Ascending aorta (tissue), 2 donors: ENCODE data around the gene CARD11. TPM values are rescaled to one million over a fixed set of nuclear protein-coding genes. Genes with fewer than 3 reads are reported as not detected.
"Not testable (repeated sequence)": the region's sequence is repeated elsewhere in the genome, so short reads cannot be mapped to it uniquely, and the experiment has no call there.

ENCODE experiments used
- DNase-seq, 2 donors: peaks; one replicate each; pipeline ENCODE4 v3.0.0-alpha.2; 2019; ENCODE audit warnings: low spot score in 2 of 2
- H3K27ac ChIP-seq, 2 donors: fragments of 200-600 bp; sonication (generic); one replicate each; pipeline ENCODE4 v1.5.1; 2016 to 2017; ENCODE audit warnings: mild to moderate bottlenecking in 1 of 2
- H3K27me3 ChIP-seq: fragments of 200-600 bp; sonication (generic); one replicate; pipeline ENCODE4 v1.5.1; 2017
- H3K36me3 ChIP-seq, 2 donors: fragments of 200-600 bp; sonication (generic); one replicate each; pipeline ENCODE4 v1.5.1; 2016
- H3K4me1 ChIP-seq, 2 donors: fragments of 200-600 bp; sonication (generic); one replicate each; pipeline ENCODE4 v1.5.1; 2016 to 2017; ENCODE audit warnings: mild to moderate bottlenecking in 1 of 2
- H3K4me3 ChIP-seq, 2 donors: fragments of 200-600 bp; sonication (generic); one replicate each; pipeline ENCODE4 v1.5.1; 2016 to 2017; ENCODE audit warnings: mild to moderate bottlenecking in 1 of 2
- H3K9me3 ChIP-seq, 2 donors: fragments of 200-600 bp; sonication (generic); one replicate each; pipeline ENCODE4 v1.5.1; 2016
- CTCF ChIP-seq, 3 experiments: fragments of 200-600 bp in 2 of 3; fragments of 450-650 bp in 1 of 3; sonication (generic) in 2 of 3; IDR thresholded peaks; one replicate each; pipeline ENCODE4 v1.5.1; 2016 to 2019; ENCODE audit warnings: antibody characterized with exemption in 3 of 3, mild to moderate bottlenecking in 1 of 3, moderate library complexity in 1 of 3
- intact Hi-C: fragments of 100-400 bp; cut with DNase I; formaldehyde crosslinking; loops from one replicate; pipeline ENCODE4 v1.15.1; 2023
- total RNA-seq: library from RNA; depleted of rRNA; stranded (reverse); fragments of >200 nt; gene quantifications from one replicate; pipeline ENCODE4 v1.1.0, GENCODE V29; 2016

Gene CARD11
- total RNA-seq, 1 donor from 2014 or later, result 0.64 TPM

DNA sequence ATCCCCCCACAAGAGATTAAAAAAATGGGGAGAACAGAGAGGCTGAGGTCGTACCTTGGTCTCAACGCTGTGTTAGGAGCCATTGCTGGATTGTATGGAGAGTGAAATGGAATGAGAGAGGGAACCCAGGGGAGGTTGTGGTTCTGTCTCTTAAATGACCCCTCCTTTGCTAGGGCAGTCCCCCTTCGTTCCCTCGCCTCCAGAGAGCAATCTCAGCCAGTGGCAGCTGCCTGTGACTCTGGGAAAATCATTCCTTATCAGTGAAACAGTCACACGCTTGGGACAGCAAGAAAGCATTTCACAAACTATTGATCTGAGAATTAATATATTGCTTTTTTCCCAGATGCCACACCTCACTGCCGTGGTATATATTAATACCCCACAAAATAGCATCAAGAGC, 12.0 kb upstream of the CARD11 start:
- no peak for DNase-seq
- Histone ChIP-seq H3K27ac (no peak overlapping the region), H3K4me1 (no peaks in the 10 kb centered on the region), H3K36me3 (no peaks in the 10 kb centered on the region), H3K27me3 (no peaks in the 10 kb centered on the region), H3K4me3 (no peak overlapping the region), H3K9me3 (peaks cover 0 to 10% of the 10 kb centered on the region in 2 donors)
- intact Hi-C loops, result no loop called here
- TF ChIP-seq CTCF (IDR thresholded peaks at IDR 0.05), result no peak

DNA sequence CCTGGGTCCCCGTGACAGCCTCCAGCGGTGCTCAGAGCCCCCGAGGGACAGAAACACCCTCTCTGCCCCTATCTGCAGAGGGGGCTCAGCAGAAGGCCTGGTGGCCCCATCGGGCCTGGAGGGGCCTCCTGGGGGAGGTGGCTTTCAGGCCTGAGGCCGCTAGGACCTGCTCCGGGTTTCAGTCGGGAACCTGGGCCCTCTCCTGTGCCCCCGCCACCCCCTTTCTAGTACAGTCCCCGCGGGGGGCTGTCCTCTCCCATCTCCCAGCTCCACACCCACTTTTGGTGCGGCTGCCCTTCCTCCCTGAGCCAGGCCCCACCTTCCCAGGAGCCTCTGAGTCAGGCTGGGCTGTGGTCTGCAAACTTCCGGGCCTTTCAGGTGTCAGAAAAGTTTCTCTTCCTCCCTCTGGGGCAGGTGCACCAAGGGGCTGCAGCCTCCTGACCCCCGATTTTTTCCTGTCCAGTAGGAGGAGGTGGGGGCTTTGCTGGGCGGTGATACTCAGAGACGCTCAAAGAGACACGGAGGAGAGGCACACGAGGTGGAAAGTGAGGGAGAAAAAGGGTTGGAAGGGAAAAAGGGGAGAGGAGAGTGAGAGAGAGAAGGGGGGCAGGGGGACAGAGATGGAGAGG, 692 bp downstream of the CARD11 start:
- Histone ChIP-seq H3K36me3 (no peaks in the 10 kb centered on the region), H3K27ac (no peak overlapping the region), H3K27me3 (peaks cover 5% of the 10 kb centered on the region), H3K4me1 (no peaks in the 10 kb centered on the region), H3K9me3 (no peaks in the 10 kb centered on the region), H3K4me3 (peak overlapping the region in 1 of 2 donors; percentile 58)
- no peak for DNase-seq
- TF ChIP-seq CTCF (IDR thresholded peaks at IDR 0.05), result no peak
- intact Hi-C loops, result no loop called here

DNA sequence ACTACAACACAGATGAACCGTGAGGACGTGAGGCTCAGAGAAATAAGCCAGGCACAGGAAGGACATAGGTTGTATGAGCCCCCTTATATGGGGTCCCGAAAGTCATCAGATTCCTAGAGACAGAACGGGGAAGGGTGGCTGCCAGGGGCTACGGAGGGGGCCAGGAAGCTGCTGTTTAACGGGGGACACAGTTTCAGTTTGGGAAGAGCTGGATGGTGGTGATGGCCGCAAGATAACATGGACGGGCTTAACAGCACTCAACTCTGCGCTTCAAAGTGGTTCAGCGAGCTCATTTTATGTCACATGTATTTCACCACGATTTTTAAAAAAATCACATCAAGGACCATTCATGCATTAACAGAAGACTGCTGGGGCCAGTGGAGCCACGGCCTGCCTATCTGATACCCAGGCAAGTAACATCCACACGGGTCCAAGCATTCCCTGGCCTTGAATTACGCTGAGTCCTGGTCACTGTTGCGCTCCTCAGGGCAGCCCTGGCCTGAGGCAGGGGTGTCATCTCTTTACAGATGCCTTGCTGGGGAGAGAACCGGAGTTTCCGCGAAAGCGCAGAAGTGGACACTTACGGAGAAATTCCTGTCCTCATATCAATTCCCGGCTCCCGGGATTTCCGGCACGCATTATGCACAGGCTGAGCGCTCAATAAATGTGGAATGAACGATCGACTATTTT, 1.5 kb downstream of the CARD11 start:
- no peak for TF ChIP-seq CTCF (IDR thresholded peaks at IDR 0.05)
- Histone ChIP-seq H3K36me3 (no peaks in the 10 kb centered on the region), H3K27me3 (peaks cover 5% of the 10 kb centered on the region), H3K9me3 (no peaks in the 10 kb centered on the region), H3K4me1 (no peaks in the 10 kb centered on the region), H3K27ac (no peak overlapping the region), H3K4me3 (no peak overlapping the region)
- DNase-seq, result no peak
- intact Hi-C loops, result no loop called here

- Histone ChIP-seq H3K27me3 (peaks cover 5% of the 10 kb centered on the region), H3K27ac (no peak overlapping the region), H3K4me3 (no peak overlapping the region), H3K9me3 (no peaks in the 10 kb centered on the region), H3K4me1 (no peaks in the 10 kb centered on the region), H3K36me3 (no peaks in the 10 kb centered on the region)
- no peak for DNase-seq
- no peak for TF ChIP-seq CTCF (IDR thresholded peaks at IDR 0.05)
- intact Hi-C loops, result no loop called here
Measured at GRCh38 chr7:3039787-3040186, 3.9 kb downstream of the CARD11 start.

GRCh38 chr7:3038011-3038410, 5.7 kb downstream of the CARD11 start:
- H3K27ac ChIP-seq, intact Hi-C loops: not testable (repeated sequence)

GRCh38 chr7:3037259-3037658, 6.4 kb downstream of the CARD11 start:
- no peak for DNase-seq
- Histone ChIP-seq H3K9me3 (no peaks in the 10 kb centered on the region), H3K4me3 (no peak overlapping the region), H3K36me3 (no peaks in the 10 kb centered on the region), H3K4me1 (no peaks in the 10 kb centered on the region), H3K27ac (no peak overlapping the region), H3K27me3 (no peaks in the 10 kb centered on the region)
- no peak for TF ChIP-seq CTCF (IDR thresholded peaks at IDR 0.05)
- intact Hi-C loops, result no loop called here

More at GRCh38 chr7:3038011-3038410, 5.7 kb downstream of the CARD11 start:
- H3K4me1 ChIP-seq, H3K36me3 ChIP-seq, DNase-seq, H3K4me3 ChIP-seq, H3K9me3 ChIP-seq, H3K27me3 ChIP-seq: not testable (repeated sequence)
